ENCODE results near the gene TUT1. TPM values are rescaled to one million over a fixed set of nuclear protein-coding genes. Genes with fewer than 3 reads are reported as not detected.
"Not testable (repeated sequence)": the region's sequence is repeated elsewhere in the genome, so short reads cannot be mapped to it uniquely, and the experiment has no call there.

TUT1 gene
- polyA plus RNA-seq, 1 donor: 18.7 TPM

DNA sequence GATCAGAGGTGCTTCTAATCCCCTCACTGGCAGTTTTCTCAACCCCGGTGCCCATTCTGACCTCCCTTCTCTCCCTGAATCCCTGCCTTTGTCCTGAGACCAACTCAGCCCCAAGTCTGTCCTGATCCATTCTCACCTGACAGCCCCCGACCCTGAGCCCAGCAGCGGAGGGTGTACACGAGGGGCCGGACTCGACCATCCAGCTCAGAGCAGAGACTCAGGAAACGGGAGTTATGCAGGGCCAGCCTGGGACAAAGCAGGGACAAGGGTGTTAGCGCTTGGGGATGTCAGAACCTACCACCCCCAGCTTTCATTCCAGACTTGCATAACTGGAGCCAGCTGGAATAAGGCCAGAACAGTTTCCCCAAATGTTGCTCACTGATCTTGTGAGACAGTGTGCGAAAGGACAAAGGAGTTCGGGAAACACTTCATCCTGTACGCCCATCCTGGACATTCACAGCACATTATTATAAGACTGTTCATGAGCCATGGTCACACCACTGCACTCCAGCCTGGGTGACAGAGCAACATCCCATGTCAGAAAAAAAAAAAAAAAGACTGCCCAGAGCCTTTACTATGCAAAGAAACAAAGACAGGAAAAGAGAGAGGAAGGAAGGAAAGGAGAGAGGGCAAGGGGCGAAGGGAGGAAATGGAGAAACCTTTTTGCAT is 14.1 kb downstream of the TUT1 start:
- no peak overlapping the region for H3K4me3 ChIP-seq (ENCODE audit: low read length)
- 100% methylated on average over 1 of the region's 12 CpGs for WGBS (ENCODE audit: insufficient coverage, low lambda C conversion rate)
- H3K9me3 ChIP-seq (ENCODE audit: control insufficient read depth, low read depth, low read length): no peaks in the 10 kb centered on the region
- H3K27ac ChIP-seq (ENCODE audit: low read length): peak overlapping the region; percentile 13
- peaks cover 16% of the 10 kb centered on the region for H3K4me1 ChIP-seq (ENCODE audit: control insufficient read depth, insufficient read depth, low read length)
- H3K36me3 ChIP-seq (ENCODE audit: control insufficient read depth, insufficient read depth, low read length): peaks cover 51% of the 10 kb centered on the region
- no peak for DNase-seq
- H3K27me3 ChIP-seq (ENCODE audit: control insufficient read depth, insufficient read depth, low read length): no peaks in the 10 kb centered on the region

DNA sequence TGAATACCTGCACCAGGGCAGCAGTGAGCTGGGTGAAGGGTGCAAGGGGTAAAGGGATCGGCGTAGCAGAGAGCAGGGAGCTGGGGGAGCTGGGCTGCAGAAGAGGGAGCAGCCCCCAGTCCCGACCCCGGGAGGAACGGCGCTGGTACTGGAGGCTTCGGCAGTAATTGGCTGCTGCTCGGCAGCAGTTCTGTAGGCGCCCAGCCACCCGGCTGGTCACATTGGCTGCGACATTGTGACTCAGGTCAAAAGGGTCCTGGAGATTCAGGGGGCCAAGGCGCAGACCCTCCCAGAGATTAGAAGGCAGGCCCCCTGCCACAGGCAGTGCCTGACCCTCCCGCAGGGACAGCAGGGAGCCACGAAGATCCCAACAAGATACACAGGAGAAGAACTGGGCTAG is 15.5 kb downstream of the TUT1 start:
- Histone ChIP-seq H3K4me3 (ENCODE audit: low read length) (no peak overlapping the region), H3K36me3 (ENCODE audit: control insufficient read depth, insufficient read depth, low read length) (peaks cover 54% of the 10 kb centered on the region), H3K27me3 (ENCODE audit: control insufficient read depth, insufficient read depth, low read length) (no peaks in the 10 kb centered on the region), H3K9me3 (ENCODE audit: control insufficient read depth, low read depth, low read length) (no peaks in the 10 kb centered on the region), H3K4me1 (ENCODE audit: control insufficient read depth, insufficient read depth, low read length) (peaks cover 19% of the 10 kb centered on the region), H3K27ac (ENCODE audit: low read length) (no peak overlapping the region)
- no CpG with 5 or more reads among the region's 14 CpGs for WGBS (ENCODE audit: insufficient coverage, low lambda C conversion rate)
- no peak for DNase-seq

DNA sequence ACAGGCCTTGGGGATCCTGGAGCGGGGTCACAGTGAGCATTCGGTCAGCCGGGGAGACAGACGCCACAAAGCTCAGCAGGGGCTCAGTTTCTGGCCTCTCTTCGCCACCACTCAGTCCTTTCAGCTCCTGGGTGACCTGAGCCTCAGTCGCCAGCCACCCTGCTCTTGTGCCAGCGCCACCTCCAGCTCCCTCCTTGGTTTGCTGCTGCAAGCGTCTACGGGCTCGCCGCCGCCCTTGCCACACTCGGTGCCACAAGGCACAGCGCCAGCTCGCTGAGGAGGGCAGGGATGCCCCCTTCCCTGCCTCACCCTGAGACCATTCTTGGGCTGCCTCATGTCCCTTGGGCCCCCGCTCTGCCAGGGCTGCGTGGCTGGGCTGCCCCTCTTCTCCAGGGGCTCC is 16.2 kb downstream of the TUT1 start:
- Histone ChIP-seq H3K36me3 (ENCODE audit: control insufficient read depth, insufficient read depth, low read length) (peaks cover 58% of the 10 kb centered on the region), H3K4me3 (ENCODE audit: low read length) (peak overlapping the region; percentile 85), H3K4me1 (ENCODE audit: control insufficient read depth, insufficient read depth, low read length) (peaks cover 19% of the 10 kb centered on the region), H3K27me3 (ENCODE audit: control insufficient read depth, insufficient read depth, low read length) (no peaks in the 10 kb centered on the region), H3K9me3 (ENCODE audit: control insufficient read depth, low read depth, low read length) (no peaks in the 10 kb centered on the region), H3K27ac (ENCODE audit: low read length) (peak overlapping the region; percentile 89)
- no peak for DNase-seq
- no CpG with 5 or more reads among the region's 17 CpGs for WGBS (ENCODE audit: insufficient coverage, low lambda C conversion rate)

DNA sequence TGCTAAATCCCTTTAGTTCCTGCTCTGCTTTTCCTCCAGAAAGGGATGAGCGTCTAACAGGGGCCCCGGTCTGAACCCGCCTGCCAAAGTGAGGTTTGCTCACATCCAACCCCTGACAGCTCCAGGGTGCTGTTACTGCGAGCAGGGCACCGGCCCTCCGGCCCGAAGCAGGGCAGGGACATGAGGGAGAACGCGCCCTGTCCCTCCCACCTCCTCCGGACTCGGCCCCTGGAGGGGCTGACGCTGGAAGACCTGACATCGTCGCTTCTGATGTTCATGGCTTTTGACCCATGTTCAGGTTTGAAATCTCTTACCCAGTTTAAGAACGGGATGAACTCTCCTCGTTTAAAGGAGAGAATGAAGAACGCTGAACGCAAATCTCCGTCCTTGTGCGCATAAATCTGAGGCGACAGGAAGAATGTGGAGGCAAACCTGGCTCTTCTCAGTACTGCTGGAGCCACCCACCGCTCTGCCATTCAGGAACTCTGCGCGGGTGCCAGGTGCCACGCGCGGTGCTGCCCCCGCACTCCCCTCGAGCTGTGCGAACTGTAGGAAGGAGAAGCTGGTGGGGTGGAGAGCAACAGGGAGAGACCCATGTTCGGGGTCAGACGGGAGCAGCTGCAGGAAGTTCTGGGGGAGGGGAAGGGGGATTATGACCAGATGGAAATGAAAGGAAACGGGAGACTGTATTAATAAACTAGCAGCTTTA is 16.8 kb downstream of the TUT1 start:
- Histone ChIP-seq H3K9me3 (ENCODE audit: control insufficient read depth, low read depth, low read length) (no peaks in the 10 kb centered on the region), H3K4me3 (ENCODE audit: low read length) (peak overlapping the region; percentile 85), H3K27me3 (ENCODE audit: control insufficient read depth, insufficient read depth, low read length) (no peaks in the 10 kb centered on the region), H3K4me1 (ENCODE audit: control insufficient read depth, insufficient read depth, low read length) (peaks cover 19% of the 10 kb centered on the region), H3K36me3 (ENCODE audit: control insufficient read depth, insufficient read depth, low read length) (peaks cover 61% of the 10 kb centered on the region), H3K27ac (ENCODE audit: low read length) (peak overlapping the region; percentile 89)
- WGBS (ENCODE audit: insufficient coverage, low lambda C conversion rate): no CpG with 5 or more reads among the region's 33 CpGs
- peak in 1 of 2 donors; percentile 63 for DNase-seq

DNA sequence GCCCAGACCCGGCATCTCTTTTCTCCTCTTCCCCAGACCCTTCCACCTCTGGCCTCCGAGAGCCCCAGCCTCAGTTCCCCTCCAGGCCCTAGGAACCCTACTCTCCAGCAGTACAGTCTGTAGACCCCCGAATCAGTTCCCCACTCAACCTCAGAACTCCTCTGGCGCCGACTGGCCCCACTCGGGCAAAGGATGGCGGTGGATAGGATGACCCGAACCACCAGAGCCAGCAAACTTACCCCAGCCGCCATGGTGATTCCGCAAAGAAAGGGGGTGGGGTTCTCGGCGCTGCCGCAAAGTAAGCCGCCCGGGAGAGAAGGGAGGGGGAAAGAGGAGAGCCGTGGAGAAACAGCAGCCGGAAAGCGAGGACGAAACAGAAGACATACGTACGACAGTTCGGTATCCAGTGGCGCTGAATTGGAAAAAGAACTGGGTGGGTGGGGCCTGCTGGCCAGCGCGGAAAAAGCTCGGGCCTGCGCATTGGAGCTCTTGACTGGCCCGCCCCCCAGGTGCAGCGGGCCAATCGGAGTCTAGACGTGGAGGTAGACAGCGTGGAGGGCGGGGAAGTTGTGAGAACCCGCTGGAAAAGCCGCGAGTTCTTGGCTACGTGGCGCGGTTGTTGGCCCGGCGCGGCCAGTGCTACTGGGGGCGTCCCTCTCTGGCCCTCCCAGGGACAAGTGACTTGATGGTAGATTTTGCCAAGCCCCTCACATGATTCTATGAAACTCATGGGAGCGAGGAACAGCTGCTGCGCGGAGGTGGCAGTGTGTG is 17.5 kb downstream of the TUT1 start, which contains the start of gene EEF1G:
EEF1G (minus strand) TSS at position 300 of the 771 bp plus-strand sequence; CDS start at position 251, 49 bp downstream.
- H3K4me1 ChIP-seq (ENCODE audit: control insufficient read depth, insufficient read depth, low read length): peaks cover 19% of the 10 kb centered on the region
- WGBS (ENCODE audit: insufficient coverage, low lambda C conversion rate): no CpG with 5 or more reads among the region's 46 CpGs
- H3K36me3 ChIP-seq (ENCODE audit: control insufficient read depth, insufficient read depth, low read length): peaks cover 65% of the 10 kb centered on the region
- no peaks in the 10 kb centered on the region for H3K27me3 ChIP-seq (ENCODE audit: control insufficient read depth, insufficient read depth, low read length)
- peak; percentile 100 for DNase-seq
- no peaks in the 10 kb centered on the region for H3K9me3 ChIP-seq (ENCODE audit: control insufficient read depth, low read depth, low read length)
- peak within 1 kb of the TSS; percentile 85 for H3K4me3 ChIP-seq (ENCODE audit: low read length)
- H3K27ac ChIP-seq (ENCODE audit: low read length): peak within 1 kb of the TSS; percentile 89

DNA sequence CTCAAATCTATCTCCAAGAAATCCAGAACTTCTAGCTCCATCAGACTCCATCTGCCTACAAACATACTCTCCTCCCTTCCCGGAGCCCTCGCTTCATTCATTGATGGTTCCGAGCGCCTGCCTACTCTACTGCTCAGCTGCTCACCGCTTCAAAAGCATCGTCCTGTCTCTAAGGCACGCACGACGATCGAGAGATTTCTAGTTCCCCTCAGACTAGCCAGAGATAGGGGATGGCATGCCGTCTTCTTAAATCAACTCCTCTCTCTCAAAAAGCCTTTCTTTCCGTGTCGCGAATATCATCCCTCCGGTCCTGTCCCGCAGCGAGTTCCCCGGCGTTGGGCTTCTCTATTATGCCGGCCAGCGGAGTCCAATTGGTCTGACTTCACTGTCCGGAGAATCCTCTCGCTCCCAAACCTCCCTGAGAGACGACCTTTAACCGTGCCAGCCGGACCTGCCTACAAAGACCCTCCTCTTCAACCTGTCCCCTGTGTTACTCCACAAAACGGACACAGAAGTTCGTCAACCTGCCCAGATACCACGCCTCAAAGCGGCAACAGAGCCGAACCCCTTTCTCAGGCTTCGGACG is 18.2 kb downstream of the TUT1 start:
- peak in 1 of 2 donors; percentile 44 for DNase-seq
- no peaks in the 10 kb centered on the region for H3K27me3 ChIP-seq (ENCODE audit: control insufficient read depth, insufficient read depth, low read length)
- no peaks in the 10 kb centered on the region for H3K9me3 ChIP-seq (ENCODE audit: control insufficient read depth, low read depth, low read length)
- no CpG with 5 or more reads among the region's 33 CpGs for WGBS (ENCODE audit: insufficient coverage, low lambda C conversion rate)
- H3K4me1 ChIP-seq (ENCODE audit: control insufficient read depth, insufficient read depth, low read length): peaks cover 19% of the 10 kb centered on the region
- H3K4me3 ChIP-seq (ENCODE audit: low read length): peak overlapping the region; percentile 85
- H3K36me3 ChIP-seq (ENCODE audit: control insufficient read depth, insufficient read depth, low read length): peaks cover 65% of the 10 kb centered on the region
- peak overlapping the region; percentile 78 for H3K27ac ChIP-seq (ENCODE audit: low read length)

DNA sequence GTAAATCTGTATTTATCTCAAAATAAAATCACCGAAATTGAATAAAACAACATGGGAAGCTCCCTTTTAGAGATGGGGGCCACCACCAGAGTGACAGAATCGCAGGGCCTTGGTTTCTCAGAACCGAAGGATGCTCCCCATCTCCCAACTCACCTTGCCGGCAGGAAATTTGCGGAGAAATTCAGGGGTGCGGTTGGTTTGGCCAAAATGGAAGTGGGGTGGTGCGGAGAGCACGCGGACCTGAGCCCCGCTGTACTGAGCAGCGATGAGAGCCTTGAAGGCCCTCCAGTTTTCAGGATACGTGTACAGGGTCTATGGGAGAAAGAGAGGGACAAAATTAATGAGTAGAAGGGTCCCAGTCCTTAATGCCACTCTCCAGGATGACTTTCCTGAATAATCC is 18.9 kb downstream of the TUT1 start:
- H3K27me3 ChIP-seq (ENCODE audit: control insufficient read depth, insufficient read depth, low read length): no peaks in the 10 kb centered on the region
- H3K36me3 ChIP-seq (ENCODE audit: control insufficient read depth, insufficient read depth, low read length): peaks cover 68% of the 10 kb centered on the region
- H3K4me1 ChIP-seq (ENCODE audit: control insufficient read depth, insufficient read depth, low read length): peaks cover 19% of the 10 kb centered on the region
- H3K27ac ChIP-seq (ENCODE audit: low read length): no peak overlapping the region
- no peak for DNase-seq
- H3K4me3 ChIP-seq (ENCODE audit: low read length): peak overlapping the region; percentile 85
- no CpG with 5 or more reads among the region's 12 CpGs for WGBS (ENCODE audit: insufficient coverage, low lambda C conversion rate)
- H3K9me3 ChIP-seq (ENCODE audit: control insufficient read depth, low read depth, low read length): no peaks in the 10 kb centered on the region

DNA sequence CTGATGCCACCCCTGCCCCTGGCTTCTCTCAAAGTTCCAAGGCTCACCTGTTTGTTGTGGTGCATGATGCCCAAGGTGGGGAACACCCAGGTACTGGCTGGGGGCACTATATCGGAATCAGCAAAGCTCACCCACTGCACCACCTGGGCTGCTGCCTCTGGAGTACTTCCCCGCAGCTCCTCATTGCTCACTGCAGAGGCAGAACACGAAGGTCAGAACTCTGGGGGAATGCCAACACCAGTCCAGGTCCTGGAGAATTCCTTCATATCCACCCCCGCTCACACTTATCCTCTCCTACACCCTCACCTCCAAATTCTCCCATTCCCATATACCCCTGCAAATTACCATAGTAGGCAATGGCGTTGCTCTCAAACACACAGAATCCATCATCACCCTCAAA is 19.8 kb downstream of the TUT1 start:
- peaks cover 19% of the 10 kb centered on the region for H3K4me1 ChIP-seq (ENCODE audit: control insufficient read depth, insufficient read depth, low read length)
- WGBS (ENCODE audit: insufficient coverage, low lambda C conversion rate): no CpG with 5 or more reads among the region's 5 CpGs
- H3K36me3 ChIP-seq (ENCODE audit: control insufficient read depth, insufficient read depth, low read length): peaks cover 68% of the 10 kb centered on the region
- not testable (repeated sequence) for H3K9me3 ChIP-seq (ENCODE audit: control insufficient read depth, low read depth, low read length); H3K27me3 ChIP-seq (ENCODE audit: control insufficient read depth, insufficient read depth, low read length); DNase-seq; H3K4me3 ChIP-seq (ENCODE audit: low read length); H3K27ac ChIP-seq (ENCODE audit: low read length)

DNA sequence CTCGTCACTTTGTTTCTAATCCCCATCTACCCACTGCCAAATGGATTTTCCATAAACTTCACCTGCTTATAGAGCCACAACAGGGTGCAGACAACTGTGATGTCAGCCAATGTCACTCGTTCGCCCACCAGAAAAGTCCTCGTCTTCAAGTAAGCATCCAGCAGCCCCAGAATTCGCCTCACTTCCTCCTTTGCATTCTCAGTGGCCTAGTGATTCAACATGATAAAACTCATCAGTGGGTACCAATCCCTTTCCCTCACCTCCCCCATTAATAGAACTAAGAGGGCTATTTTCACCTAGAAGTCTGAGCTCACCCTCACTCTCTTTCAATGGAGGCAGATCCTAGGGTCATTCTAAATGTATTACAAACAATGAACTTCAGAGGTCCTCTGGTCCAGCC is 20.4 kb downstream of the TUT1 start:
- not testable (repeated sequence) for H3K27me3 ChIP-seq (ENCODE audit: control insufficient read depth, insufficient read depth, low read length); DNase-seq; H3K4me3 ChIP-seq (ENCODE audit: low read length); H3K27ac ChIP-seq (ENCODE audit: low read length); H3K9me3 ChIP-seq (ENCODE audit: control insufficient read depth, low read depth, low read length)
- peaks cover 68% of the 10 kb centered on the region for H3K36me3 ChIP-seq (ENCODE audit: control insufficient read depth, insufficient read depth, low read length)
- H3K4me1 ChIP-seq (ENCODE audit: control insufficient read depth, insufficient read depth, low read length): peaks cover 20% of the 10 kb centered on the region
- no CpG with 5 or more reads among the region's 5 CpGs for WGBS (ENCODE audit: insufficient coverage, low lambda C conversion rate)

DNA sequence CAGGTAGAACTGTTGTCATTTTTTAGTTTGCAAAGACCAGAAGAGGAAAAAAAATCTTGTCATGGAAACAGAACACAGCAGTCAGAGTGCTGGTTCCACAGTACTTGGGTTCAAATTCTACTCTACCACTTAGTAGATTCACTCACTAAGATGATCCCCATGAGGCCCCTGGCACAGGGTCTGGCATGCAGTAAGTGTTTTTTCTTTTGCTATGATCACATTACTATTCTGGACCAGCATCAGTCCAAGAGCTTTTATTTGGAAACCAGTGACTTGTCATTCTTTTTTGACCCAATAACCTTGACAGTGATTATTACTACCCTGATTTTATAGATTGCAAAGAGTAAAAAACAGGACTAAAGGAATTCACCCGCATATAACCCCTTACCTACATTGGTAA is 21.7 kb downstream of the TUT1 start:
- no peak for DNase-seq
- peaks cover 70% of the 10 kb centered on the region for H3K36me3 ChIP-seq (ENCODE audit: control insufficient read depth, insufficient read depth, low read length)
- peaks cover 15% of the 10 kb centered on the region for H3K4me1 ChIP-seq (ENCODE audit: control insufficient read depth, insufficient read depth, low read length)
- no CpG with 5 or more reads among the region's 1 CpG for WGBS (ENCODE audit: insufficient coverage, low lambda C conversion rate)
- no peaks in the 10 kb centered on the region for H3K9me3 ChIP-seq (ENCODE audit: control insufficient read depth, low read depth, low read length)
- H3K27ac ChIP-seq (ENCODE audit: low read length): no peak overlapping the region
- H3K4me3 ChIP-seq (ENCODE audit: low read length): no peak overlapping the region
- H3K27me3 ChIP-seq (ENCODE audit: control insufficient read depth, insufficient read depth, low read length): no peaks in the 10 kb centered on the region
